Fibroblast of villous mesenchyme (primary cell): Measurements from ENCODE around the gene STK32C. TPM values are rescaled to one million over a fixed set of nuclear protein-coding genes. Genes with fewer than 3 reads are reported as not detected.

ENCODE experiments used
- DNase-seq: peaks from one replicate; pipeline ENCODE4 v3.0.0-alpha.2; 2010; ENCODE audit warnings: low read depth
- H3K4me3 ChIP-seq: 2 replicates; pipeline ENCODE4 v1.5.1; 2011; ENCODE audit warnings: low read depth, mild to moderate bottlenecking, low read length
- total RNA-seq: library from RNA; depleted of rRNA; stranded (reverse); fragments of >200 nt; gene quantifications from 2 replicates; pipeline ENCODE4 v1.2.3, GENCODE V29; 2012
- TF ChIP-seq, protein P1 (sequence below): IDR thresholded peaks from 2 replicates; pipeline ENCODE4 v1.5.1; 2012; ENCODE audit warnings: low read depth, mild to moderate bottlenecking, low read length; ENCODE audit not compliant: insufficient read depth

STK32C gene
- total RNA-seq, 1 donor, result 8.6 TPM

DNA sequence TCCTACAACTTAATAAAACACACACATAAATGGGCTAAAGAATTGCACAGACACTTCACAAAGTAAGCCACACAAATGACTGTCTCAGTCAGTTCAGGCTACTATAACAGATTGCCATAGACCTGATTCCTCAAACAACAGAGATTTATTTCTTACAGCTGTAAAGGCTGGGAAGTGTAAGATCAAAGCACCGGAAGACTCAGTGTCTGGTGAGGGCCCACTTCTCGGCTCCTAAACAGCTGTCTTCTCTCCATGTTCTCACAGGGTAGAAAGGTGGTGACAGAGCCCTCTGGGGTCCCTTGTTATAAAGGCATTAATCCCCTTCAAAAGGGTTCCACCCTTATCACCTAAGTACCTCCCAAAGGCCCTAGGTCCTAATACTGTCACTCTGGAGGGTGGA, 18.3 kb downstream of the STK32C start:
- H3K4me3 ChIP-seq, result no peak overlapping the region
- DNase-seq, result no peak
- TF ChIP-seq, protein P1, sequence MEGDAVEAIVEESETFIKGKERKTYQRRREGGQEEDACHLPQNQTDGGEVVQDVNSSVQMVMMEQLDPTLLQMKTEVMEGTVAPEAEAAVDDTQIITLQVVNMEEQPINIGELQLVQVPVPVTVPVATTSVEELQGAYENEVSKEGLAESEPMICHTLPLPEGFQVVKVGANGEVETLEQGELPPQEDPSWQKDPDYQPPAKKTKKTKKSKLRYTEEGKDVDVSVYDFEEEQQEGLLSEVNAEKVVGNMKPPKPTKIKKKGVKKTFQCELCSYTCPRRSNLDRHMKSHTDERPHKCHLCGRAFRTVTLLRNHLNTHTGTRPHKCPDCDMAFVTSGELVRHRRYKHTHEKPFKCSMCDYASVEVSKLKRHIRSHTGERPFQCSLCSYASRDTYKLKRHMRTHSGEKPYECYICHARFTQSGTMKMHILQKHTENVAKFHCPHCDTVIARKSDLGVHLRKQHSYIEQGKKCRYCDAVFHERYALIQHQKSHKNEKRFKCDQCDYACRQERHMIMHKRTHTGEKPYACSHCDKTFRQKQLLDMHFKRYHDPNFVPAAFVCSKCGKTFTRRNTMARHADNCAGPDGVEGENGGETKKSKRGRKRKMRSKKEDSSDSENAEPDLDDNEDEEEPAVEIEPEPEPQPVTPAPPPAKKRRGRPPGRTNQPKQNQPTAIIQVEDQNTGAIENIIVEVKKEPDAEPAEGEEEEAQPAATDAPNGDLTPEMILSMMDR, result no peak

DNA sequence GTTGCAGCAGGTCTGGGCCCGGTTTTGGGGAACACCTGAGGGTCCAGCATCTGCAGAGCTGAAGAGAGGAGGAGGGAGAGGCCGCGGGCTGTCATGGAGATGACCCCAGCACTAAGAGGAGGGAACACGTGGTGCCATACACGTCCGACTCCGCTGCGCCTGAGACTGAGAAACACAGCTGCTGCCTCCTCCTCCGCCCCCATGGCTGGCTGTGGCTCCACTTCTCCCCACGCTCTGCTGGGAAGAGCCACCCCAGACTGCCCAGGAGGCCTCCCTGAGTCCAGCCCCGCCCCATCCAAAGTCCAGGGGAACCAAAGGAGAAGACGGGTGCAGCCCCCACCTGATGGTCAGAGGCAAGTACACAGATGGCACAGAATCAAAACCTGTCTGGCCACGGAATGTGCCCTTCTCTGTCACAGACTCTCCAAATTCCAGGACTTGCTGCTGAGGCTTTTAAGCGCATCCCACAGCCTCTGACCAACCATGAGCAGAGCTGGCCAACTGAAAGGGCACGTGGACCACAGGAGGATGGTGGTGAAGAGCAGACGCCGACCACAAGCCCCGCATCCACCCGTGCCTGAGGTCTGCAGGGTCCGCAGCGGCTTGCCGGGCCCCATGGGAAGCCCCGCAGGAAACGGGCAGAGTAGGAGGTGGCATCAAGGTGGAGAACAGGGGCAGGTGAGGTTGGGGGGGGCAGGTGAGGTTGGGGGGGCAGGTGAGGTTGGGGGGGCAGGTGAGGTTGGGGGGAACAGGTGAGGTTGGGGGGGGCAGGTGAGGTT, 24.0 kb downstream of the STK32C start:
- TF ChIP-seq, protein P1, result no peak
- H3K4me3 ChIP-seq, result no peak overlapping the region
- DNase-seq, result no peak

DNA sequence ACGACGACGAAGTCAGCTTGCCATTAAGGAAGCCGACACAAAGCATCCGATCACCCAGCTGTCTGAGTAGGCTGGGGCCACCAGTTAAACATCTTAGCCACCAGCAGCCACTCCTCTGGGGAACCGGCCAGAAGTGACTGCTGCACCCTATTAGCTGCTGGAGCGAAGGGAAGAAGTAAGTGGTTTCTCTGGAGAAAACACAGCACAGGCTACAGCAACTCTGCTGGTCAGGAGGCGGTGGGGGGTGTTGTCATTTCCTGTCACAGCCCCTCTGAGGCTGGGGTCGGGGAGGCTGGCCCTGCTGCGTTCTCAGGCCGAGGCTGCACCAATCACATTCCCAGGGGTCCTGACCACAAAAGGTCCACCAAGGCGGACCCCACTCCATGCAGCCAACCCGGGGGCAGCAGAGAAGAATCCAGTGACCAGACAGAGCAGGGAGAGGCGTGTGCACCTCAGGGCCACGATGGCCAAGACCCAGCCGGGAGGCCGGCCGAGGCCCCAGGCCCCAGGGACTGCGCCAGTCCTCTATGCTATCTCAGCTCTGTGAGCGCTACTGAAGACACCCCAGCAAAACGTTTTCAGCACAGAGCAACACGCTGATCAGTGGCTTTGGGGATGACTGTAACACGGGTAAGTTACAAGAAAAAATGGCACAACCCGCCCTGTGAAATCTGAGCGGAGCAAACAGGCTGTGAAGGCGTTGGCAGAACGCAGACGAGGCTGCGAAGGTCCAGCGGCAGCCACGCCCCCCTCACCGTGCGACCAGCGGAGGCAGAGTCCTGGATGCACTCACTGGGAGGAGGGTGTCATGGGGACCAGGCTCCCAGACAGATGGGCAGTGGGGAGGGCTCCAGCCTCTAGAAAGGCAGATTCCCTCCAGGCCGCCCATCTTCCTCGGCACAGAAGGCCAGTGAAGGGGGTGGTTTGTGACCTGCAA, 24.8 kb downstream of the STK32C start:
- no peak overlapping the region for H3K4me3 ChIP-seq
- TF ChIP-seq, protein P1, result no peak
- no peak for DNase-seq

DNA sequence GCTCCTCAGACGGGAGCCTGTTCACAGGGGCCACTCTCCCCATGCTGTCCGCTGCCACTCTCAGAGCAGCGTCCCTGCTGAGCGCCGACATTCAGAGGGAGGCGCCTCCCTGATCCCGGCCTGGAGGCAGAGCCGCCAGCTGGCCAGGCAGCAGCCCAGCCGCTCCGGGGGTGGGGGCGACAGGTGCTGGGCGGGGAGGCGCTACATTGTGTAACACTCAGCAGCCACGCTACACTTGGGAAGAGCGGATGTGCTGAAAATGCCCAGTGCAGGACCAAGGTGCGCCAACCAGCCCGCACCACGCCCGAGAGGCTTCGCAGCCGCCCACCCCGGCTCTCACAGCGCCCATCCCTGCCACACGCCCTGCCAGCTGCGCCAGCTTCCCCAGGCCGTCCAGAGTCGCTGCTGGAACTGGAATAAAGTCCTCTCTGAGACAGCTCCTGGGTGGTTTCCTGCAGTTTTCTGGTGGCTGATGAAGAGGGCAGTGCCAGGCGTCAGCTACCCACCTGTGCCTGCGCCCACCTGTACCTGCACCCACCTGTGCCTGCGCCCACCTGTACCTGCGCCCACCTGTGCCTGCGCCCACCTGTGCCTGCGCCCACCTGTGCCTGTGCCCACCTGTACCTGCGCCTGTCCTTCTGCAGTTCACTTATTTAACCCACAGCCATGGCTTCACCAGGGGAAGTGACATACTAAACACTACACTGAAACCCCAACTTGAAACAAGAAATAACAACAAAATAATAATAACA, 25.7 kb downstream of the STK32C start:
- no peak for DNase-seq
- TF ChIP-seq, protein P1, result no peak
- no peak overlapping the region for H3K4me3 ChIP-seq

DNA sequence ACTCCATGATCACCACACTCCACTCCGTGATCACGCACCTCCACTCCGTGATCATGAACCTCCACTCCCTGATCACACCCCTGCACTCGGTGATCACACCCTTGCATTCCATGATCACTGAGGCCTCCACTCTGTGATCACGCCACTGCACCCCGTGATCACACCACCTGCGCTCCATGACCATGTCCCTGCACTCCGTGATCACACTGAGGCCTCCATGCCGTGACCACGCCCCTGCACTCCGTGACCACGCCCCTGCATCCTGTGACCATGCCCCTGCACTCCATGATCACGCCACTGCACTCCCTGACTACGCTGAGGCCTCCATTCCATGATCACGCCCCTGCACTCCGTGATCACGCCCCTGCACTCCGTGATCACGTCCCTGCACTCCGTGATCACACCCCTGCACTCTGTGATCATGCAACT, 27.1 kb downstream of the STK32C start:
- TF ChIP-seq, protein P1, result no peak
- DNase-seq, result no peak
- H3K4me3 ChIP-seq, result no peak overlapping the region

DNA sequence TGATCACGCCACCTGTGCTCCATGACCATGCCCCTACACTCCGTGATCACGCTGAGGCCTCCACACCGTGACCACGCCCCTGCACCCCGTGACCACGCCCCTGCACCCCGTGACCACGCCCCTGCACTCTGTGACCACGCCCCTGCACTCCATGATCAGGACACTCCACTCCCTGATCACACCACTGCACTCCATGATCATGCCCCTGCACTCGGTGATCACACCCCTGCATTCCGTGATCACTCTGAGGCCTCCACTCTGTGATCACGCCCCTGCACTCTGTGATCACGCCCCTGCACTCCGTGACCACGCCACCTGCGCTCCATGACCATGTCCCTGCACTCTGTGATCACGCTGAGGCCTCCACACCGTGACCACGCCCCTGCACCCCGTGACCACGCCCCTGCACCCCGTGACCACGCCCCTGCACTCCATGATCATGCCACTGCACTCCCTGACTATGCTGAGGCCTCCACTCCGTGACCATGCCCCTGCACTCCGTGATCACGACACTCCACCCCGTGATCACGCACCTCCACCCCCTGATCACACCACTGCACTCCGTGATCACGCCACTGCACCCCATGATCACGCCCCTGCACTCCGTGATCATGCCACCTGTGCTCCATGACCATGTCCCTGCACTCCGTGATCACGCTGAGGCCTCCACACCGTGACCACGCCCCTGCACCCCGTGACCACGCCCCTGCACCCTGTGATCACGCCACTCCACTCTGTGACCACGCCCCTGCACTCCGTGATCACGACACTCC, 27.7 kb downstream of the STK32C start:
- no peak for DNase-seq
- no peak overlapping the region for H3K4me3 ChIP-seq
- TF ChIP-seq, protein P1, result no peak
